DND-41 (cell line): ENCODE measurements around the gene ZNF629.
A peak's percentile ranks its signal among the peaks of the same experiment; 100 is the strongest.
"Not testable (repeated sequence)": the region's sequence is repeated elsewhere in the genome, so short reads cannot be mapped to it uniquely, and the experiment has no call there.

ENCODE experiments used
- ATAC-seq: fragments of 200-7000 bp; cut with Tn5 transposase; 3 replicates; pipeline ENCODE4 v1.9.1; 2021; ENCODE audit warnings: low read depth; ENCODE audit not compliant: insufficient read depth
- DNase-seq: peaks from one replicate; pipeline ENCODE4 v3.0.0-alpha.2; 2020
- H2AFZ ChIP-seq: 2 replicates; pipeline ENCODE4 v1.6.0; 2012; ENCODE audit warnings: low read depth, low read length
- H3K27ac ChIP-seq: 2 replicates; pipeline ENCODE4 v1.5.1; 2012; ENCODE audit warnings: low read length, inconsistent platforms
- H3K27me3 ChIP-seq: fragments of 200-600 bp; sonication (generic); 2 replicates; pipeline ENCODE4 v1.6.0; 2012; ENCODE audit warnings: low read length, mild to moderate bottlenecking, inconsistent platforms; ENCODE audit not compliant: insufficient read depth, poor library complexity
- H3K36me3 ChIP-seq: 2 replicates; pipeline ENCODE4 v1.5.1; 2012; ENCODE audit warnings: low read length, inconsistent platforms; ENCODE audit not compliant: insufficient read depth
- H3K4me1 ChIP-seq: 2 replicates; pipeline ENCODE4 v1.5.1; 2012; ENCODE audit warnings: mild to moderate bottlenecking, low read length; ENCODE audit not compliant: insufficient read depth
- H3K4me2 ChIP-seq: 2 replicates; pipeline ENCODE4 v1.6.0; 2012; ENCODE audit warnings: mild to moderate bottlenecking, moderate library complexity, low read length, inconsistent platforms; ENCODE audit not compliant: insufficient read depth
- H3K4me3 ChIP-seq, 2 experiments: fragments of 200-600 bp in 1 of 2; shearing (Covaris generic) in 1 of 2; 2 replicates each; pipeline ENCODE4 v1.5.1; 2012 to 2016; ENCODE audit warnings: inconsistent platforms in 2 of 2, low read length in 2 of 2, mild to moderate bottlenecking in 2 of 2, low read depth in 1 of 2, moderate library complexity in 1 of 2
- H3K79me2 ChIP-seq: 2 replicates; pipeline ENCODE4 v1.6.0; 2012; ENCODE audit warnings: low read length, inconsistent platforms; ENCODE audit not compliant: insufficient read depth
- H3K9ac ChIP-seq: 2 replicates; pipeline ENCODE4 v1.6.0; 2012; ENCODE audit warnings: low read depth, mild to moderate bottlenecking, inconsistent platforms, low read length, moderate library complexity
- H3K9me3 ChIP-seq: 2 replicates; pipeline ENCODE4 v1.5.1; 2012; ENCODE audit warnings: low read length, moderate library complexity, mild to moderate bottlenecking, inconsistent platforms; ENCODE audit not compliant: insufficient read depth, severe bottlenecking
- H4K20me1 ChIP-seq: 2 replicates; pipeline ENCODE4 v1.6.0; 2012; ENCODE audit warnings: low read length; ENCODE audit not compliant: insufficient read depth
- CTCF ChIP-seq: IDR thresholded peaks from 2 replicates; pipeline ENCODE4 v1.5.1; 2012; ENCODE audit warnings: borderline replicate concordance, low read length, moderate library complexity, mild to moderate bottlenecking; ENCODE audit not compliant: poor library complexity, severe bottlenecking; ENCODE audit errors: extremely low read depth
- EZH2 ChIP-seq: IDR thresholded peaks from 3 replicates; pipeline ENCODE4 v1.6.1; 2012; ENCODE audit warnings: borderline replicate concordance, low read depth, mild to moderate bottlenecking, moderate library complexity, low read length, inconsistent platforms; ENCODE audit not compliant: severe bottlenecking

ZNF629 gene

DNA sequence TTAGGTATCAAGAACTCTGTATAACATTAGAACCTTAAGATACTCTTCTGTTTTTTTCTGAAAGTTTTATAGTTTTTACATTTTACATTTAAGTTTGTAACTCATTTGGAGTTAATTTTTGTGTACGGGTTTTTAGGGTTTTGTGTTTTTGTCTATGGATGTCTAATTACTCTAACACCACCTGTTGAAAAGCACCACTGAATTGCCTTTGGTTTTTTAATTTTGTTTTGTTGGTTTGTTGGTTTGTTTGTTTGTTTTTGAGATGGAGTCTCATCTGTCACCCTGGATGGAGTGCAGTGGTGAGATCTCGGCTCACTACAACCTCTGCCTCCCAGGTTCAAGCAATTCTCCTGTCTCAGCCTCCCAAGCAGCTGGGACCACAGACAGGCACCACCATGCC, 29.8 kb upstream of the ZNF629 start:
- ATAC-seq, result no peak

GRCh38 chr16:30813821-30814189, 26.8 kb upstream of the ZNF629 start:
- TF ChIP-seq EZH2 (no peak), CTCF (no peak)
- H3K4me2 ChIP-seq, result peak overlapping the region; percentile 72
- H3K27ac ChIP-seq, result peak overlapping the region; percentile 85
- no peaks in the 10 kb centered on the region for H3K79me2 ChIP-seq
- H3K36me3 ChIP-seq, result no peaks in the 10 kb centered on the region
- no peak for ATAC-seq
- no peaks in the 10 kb centered on the region for H3K9me3 ChIP-seq
- DNase-seq, result no peak
- peak overlapping the region; percentile 97 for H2AFZ ChIP-seq
- no peaks in the 10 kb centered on the region for H3K27me3 ChIP-seq
- peaks cover 16% of the 10 kb centered on the region for H3K4me1 ChIP-seq
- H3K9ac ChIP-seq, result peak overlapping the region; percentile 67
- H3K4me3 ChIP-seq, result peak overlapping the region; percentile 21 to 55; a peak in 3 of 4 replicates
- H4K20me1 ChIP-seq, result no peaks in the 10 kb centered on the region

More for the DNA sequence above, 29.8 kb upstream of the ZNF629 start:
- Histone ChIP-seq H3K4me2 (no peak overlapping the region), H3K9me3 (no peaks in the 10 kb centered on the region), H3K9ac (no peak overlapping the region), H3K4me1 (peaks cover 16% of the 10 kb centered on the region), H3K27ac (no peak overlapping the region), H3K79me2 (no peaks in the 10 kb centered on the region), H2AFZ (no peak overlapping the region), H3K4me3 (no peak overlapping the region), H3K27me3 (no peaks in the 10 kb centered on the region), H3K36me3 (no peaks in the 10 kb centered on the region), H4K20me1 (no peaks in the 10 kb centered on the region)
- no peak for DNase-seq
- TF ChIP-seq CTCF, result no peak
- TF ChIP-seq EZH2, result no peak

DNA sequence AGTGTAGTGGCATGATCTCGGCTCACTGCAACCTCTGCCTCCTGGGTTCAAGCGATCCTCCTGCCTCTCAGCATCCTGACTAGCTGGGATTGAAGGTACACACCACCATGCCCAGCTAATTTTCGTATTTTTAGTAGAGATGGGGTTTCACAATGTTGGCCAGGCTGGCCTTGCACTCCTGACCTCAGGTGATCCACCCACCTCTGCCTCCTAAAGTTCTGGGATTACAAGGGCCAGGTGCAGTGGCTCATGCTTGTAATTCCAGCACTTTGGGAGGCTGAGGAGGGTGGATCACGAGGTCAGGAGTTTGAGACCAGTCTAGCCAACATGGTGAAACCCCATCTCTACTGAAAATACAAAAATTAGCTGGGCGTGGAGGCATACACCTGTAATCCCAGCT, 22.7 kb upstream of the ZNF629 start:
- not testable (repeated sequence) for H3K9ac ChIP-seq, DNase-seq, H3K36me3 ChIP-seq, H3K4me2 ChIP-seq, H3K27ac ChIP-seq, H2AFZ ChIP-seq, H3K79me2 ChIP-seq, H4K20me1 ChIP-seq, H3K9me3 ChIP-seq, H3K4me3 ChIP-seq, H3K27me3 ChIP-seq, ATAC-seq
- H3K4me1 ChIP-seq, result peaks cover 11% of the 10 kb centered on the region

GRCh38 chr16:30808890-30809426, 22.0 kb upstream of the ZNF629 start:
- not testable (repeated sequence) for H3K4me1 ChIP-seq, H3K36me3 ChIP-seq, H2AFZ ChIP-seq, H3K79me2 ChIP-seq, H3K27ac ChIP-seq, H3K9me3 ChIP-seq, H4K20me1 ChIP-seq, H3K4me3 ChIP-seq, DNase-seq, H3K9ac ChIP-seq, H3K27me3 ChIP-seq, H3K4me2 ChIP-seq, ATAC-seq
